Pancreas (tissue), 10 donors: ENCODE measurements around the gene PDE8A. TPM values are rescaled to one million over a fixed set of nuclear protein-coding genes. Genes with fewer than 3 reads are reported as not detected.

ENCODE experiments used
- ATAC-seq, 4 donors: fragments of 200-7000 bp; cut with Tn5 transposase; one replicate each; pipeline versions ENCODE4 v1.8.0 to v1.9.1; 2020; ENCODE audit warnings: mild to moderate bottlenecking in 4 of 4, moderate library complexity in 4 of 4
- DNase-seq, 6 donors: peaks; one replicate each; pipeline ENCODE4 v3.0.0-alpha.2; 2020
- FAIRE-seq: peaks from 2 replicates; lab custom pipeline; 2012; peaks lifted over from hg19 to GRCh38; lab: Jason Lieb, UNC
- H3K27ac ChIP-seq, 4 donors: fragments of 200-600 bp; sonication (generic); 1 replicate in 3 of 4; 2 replicates in 1 of 4; pipeline versions ENCODE4 v1.5.0 to v1.8.0; 2020
- H3K27me3 ChIP-seq, 4 donors: fragments of 200-600 bp; one replicate each; pipeline ENCODE4 v1.8.0; 2021
- H3K36me3 ChIP-seq, 3 donors: fragments of 200-600 bp; sonication (generic) in 1 of 3; one replicate each; pipeline versions ENCODE4 v1.5.0 to v1.8.0; 2020 to 2021
- H3K4me1 ChIP-seq, 3 donors: fragments of 200-600 bp; one replicate each; pipeline ENCODE4 v1.8.0; 2021
- H3K4me3 ChIP-seq, 4 donors: fragments of 200-600 bp; sonication (generic) in 2 of 4; one replicate each; pipeline versions ENCODE4 v1.5.0 to v1.8.0; 2020 to 2021
- H3K9me3 ChIP-seq, 4 donors: fragments of 200-600 bp; one replicate each; pipeline ENCODE4 v1.8.0; 2021
- WGBS, 2 donors: extraction: QIAGEN DNeasy Blood & Tissue Kit; methylation state at CpG; one replicate each; pipeline ENCODE4 v1.1.7; 2013; 5-methylcytosine and 5-hydroxymethylcytosine counted together
- intact Hi-C, 3 donors: fragments of 100-400 bp; cut with DNase I; formaldehyde crosslinking; loops; one replicate each; pipeline versions ENCODE4 v1.11.1 to v1.14.2; 2022
- polyA plus RNA-seq, 2 donors: library from polyadenylated mRNA; stranded (reverse); fragments of 200-250 nt; gene quantifications; one replicate each; pipeline ENCODE4 v1.2.3, GENCODE V29; 2013
- total RNA-seq, 6 donors: library from RNA; stranded (reverse); fragmentation: NEBNext Ultra II Directional in 4 of 6; extraction: Animal tissue kit (Norgen Biotek cat#: 25700) in 4 of 6; gene quantifications; one replicate each; pipeline versions ENCODE4 v1.2.1 to v1.2.4, GENCODE V29; 2021 to 2023
- TF ChIP-seq, protein P1 (sequence below), 4 donors: fragments of 200-600 bp; sonication (generic) in 3 of 4; IDR thresholded peaks; one replicate each; pipeline versions ENCODE4 v1.5.0 to v1.8.0; 2021; ENCODE audit warnings: antibody characterized with exemption in 4 of 4
- donor health status: healthy with polysubstance abuse.
- donor health status: DM: no; HTN: no; CAD: no; lungs with moderate emphysema.
- donor health status: DM: no; HTN: no; CAD: no.
- donor health status: control.
- donor health status: control.
- donor health status: Bipolar disorder and iron deficiency.
- donor health status: DM: yes; HTN: yes; CAD: no.
- donor health status: DM: no; HTN: no; CAD: no.
- donor health status: DM: no; HTN: no; CAD: no.
- donor health status: DM: yes; HTN: yes; CAD: no.

PDE8A gene, protein sequence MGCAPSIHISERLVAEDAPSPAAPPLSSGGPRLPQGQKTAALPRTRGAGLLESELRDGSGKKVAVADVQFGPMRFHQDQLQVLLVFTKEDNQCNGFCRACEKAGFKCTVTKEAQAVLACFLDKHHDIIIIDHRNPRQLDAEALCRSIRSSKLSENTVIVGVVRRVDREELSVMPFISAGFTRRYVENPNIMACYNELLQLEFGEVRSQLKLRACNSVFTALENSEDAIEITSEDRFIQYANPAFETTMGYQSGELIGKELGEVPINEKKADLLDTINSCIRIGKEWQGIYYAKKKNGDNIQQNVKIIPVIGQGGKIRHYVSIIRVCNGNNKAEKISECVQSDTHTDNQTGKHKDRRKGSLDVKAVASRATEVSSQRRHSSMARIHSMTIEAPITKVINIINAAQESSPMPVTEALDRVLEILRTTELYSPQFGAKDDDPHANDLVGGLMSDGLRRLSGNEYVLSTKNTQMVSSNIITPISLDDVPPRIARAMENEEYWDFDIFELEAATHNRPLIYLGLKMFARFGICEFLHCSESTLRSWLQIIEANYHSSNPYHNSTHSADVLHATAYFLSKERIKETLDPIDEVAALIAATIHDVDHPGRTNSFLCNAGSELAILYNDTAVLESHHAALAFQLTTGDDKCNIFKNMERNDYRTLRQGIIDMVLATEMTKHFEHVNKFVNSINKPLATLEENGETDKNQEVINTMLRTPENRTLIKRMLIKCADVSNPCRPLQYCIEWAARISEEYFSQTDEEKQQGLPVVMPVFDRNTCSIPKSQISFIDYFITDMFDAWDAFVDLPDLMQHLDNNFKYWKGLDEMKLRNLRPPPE
- total RNA-seq (10 to 100 TPM; 14.7 to 27.6 (median 19.2) TPM), polyA plus RNA-seq (10 to 100 TPM; 20.1 to 31.3 TPM)

DNA sequence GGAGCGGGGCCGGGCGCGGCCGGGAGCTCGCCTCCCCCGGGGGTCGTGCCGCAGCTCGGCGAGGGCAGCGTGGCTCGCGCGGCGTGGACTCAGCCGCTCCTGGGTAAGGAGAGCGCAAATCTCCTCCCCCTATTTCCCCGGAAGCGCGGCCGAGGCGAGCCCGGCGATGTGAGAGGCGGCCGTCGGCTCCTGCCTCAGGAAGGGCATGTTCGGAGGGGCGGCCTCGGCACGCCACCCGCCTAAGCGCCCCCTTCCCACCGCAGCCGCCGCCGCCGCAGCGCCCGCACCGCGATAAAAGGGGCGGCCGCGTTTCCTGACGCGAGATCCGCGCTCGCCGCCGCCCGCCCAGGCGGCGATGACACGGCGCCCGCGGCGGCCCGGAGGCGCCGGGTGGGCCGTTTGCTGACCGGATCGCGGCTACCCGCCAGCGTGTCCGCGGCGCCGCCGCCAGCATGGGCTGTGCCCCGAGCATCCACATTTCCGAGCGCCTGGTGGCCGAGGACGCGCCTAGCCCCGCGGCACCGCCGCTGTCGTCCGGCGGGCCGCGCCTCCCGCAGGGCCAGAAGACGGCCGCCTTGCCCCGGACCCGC is at the start of gene PDE8A:
PDE8A (plus strand) TSS at position 146 of the 590 bp plus-strand sequence; CDS start at position 453, 307 bp downstream.
- 0 to 1% methylated on average over 32 to 95 of the region's 95 CpGs for WGBS, 2 donors
- ATAC-seq (peak in 1 of 4 donors; percentile 8), DNase-seq (peak in 4 of 6 donors; percentile 51 to 89 (median 66)), FAIRE-seq (no peak)
- peak within 1 kb of the TSS; percentile 74 to 91 (median 76) for H3K4me3 ChIP-seq
- no peaks in the 10 kb centered on the region for H3K36me3 ChIP-seq
- H3K4me1 ChIP-seq = peaks cover 0 to 20% (median 13%) of the 10 kb centered on the region in 3 donors
- peak within 1 kb of the TSS; percentile 78 to 96 (median 88) for H3K27ac ChIP-seq
- intact Hi-C loops = no loop called here
- H3K27me3 ChIP-seq = no peaks in the 10 kb centered on the region
- TF ChIP-seq, protein P1, sequence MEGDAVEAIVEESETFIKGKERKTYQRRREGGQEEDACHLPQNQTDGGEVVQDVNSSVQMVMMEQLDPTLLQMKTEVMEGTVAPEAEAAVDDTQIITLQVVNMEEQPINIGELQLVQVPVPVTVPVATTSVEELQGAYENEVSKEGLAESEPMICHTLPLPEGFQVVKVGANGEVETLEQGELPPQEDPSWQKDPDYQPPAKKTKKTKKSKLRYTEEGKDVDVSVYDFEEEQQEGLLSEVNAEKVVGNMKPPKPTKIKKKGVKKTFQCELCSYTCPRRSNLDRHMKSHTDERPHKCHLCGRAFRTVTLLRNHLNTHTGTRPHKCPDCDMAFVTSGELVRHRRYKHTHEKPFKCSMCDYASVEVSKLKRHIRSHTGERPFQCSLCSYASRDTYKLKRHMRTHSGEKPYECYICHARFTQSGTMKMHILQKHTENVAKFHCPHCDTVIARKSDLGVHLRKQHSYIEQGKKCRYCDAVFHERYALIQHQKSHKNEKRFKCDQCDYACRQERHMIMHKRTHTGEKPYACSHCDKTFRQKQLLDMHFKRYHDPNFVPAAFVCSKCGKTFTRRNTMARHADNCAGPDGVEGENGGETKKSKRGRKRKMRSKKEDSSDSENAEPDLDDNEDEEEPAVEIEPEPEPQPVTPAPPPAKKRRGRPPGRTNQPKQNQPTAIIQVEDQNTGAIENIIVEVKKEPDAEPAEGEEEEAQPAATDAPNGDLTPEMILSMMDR (IDR thresholded peaks at IDR 0.05) = no peak
- no peaks in the 10 kb centered on the region for H3K9me3 ChIP-seq

DNA sequence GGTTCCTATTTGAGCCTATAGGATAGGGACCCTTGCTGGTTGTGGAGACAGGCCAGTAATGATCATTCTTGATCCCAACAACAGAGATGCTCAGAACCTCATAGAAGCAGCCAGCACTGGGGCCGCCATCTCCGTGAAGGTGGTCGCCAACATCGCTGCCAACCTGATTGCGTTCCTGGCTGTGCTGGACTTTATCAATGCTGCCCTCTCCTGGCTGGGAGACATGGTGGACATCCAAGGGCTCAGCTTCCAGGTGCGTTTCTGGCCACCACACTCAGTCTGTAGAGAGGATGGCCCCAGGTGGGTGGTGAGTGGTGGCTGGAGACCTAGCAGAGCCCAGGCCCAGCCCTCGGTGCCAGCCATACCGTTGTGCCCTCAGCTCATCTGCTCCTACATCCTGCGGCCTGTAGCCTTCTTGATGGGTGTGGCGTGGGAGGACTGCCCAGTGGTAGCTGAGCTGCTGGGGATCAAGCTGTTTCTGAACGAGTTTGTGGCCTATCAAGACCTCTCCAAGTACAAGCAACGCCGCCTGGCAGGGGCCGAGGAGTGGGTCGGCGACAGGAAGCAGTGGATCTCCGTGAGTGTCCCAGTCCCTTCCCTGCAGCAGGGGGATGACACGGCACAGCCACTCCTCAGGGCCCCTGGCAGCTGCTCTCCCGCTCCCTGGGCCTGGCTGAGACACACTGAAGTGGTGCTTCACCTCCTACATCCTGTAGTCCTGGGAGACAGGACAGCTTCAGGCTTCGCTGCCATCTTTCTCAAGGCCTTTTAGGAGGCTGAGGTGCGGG is 46.5 kb upstream of the PDE8A start:
- no peaks in the 10 kb centered on the region for H3K9me3 ChIP-seq
- no peaks in the 10 kb centered on the region for H3K4me1 ChIP-seq
- H3K27ac ChIP-seq = no peak overlapping the region
- ATAC-seq = no peak
- intact Hi-C loops = loop anchor here in 1 of 3 donors (10.0 kb wide), 1 partner anchor 360 kb away; no protein-coding TSS in a partner anchor
- TF ChIP-seq, protein P1 (IDR thresholded peaks at IDR 0.05) = no peak
- H3K4me3 ChIP-seq = no peak overlapping the region
- FAIRE-seq = no peak
- WGBS, 2 donors = 79 to 85% methylated on average over 21 of the region's 21 CpGs
- DNase-seq = no peak
- no peaks in the 10 kb centered on the region for H3K36me3 ChIP-seq
- no peaks in the 10 kb centered on the region for H3K27me3 ChIP-seq

DNA sequence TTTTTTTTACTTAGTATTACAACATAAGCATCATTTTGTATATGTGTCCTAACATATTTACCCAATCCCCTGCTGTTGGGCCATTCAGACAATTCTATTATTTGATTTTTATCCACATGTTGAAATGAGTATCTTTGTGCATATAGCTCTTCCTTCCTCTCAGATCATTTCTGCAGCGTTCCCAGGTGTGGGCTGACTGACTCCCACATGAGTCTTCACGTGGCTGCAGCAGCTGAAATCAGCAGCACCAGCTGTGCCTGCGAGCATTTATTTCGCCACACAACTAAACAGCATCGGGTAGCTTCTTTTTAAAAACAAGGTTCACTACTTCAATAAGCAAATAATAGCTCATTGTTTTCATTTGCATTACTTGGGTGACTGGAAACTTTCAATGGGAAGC is 44.5 kb upstream of the PDE8A start:
- WGBS, 2 donors = 52 to 71% methylated on average over 5 of the region's 5 CpGs
- Histone ChIP-seq H3K27me3 (no peaks in the 10 kb centered on the region), H3K36me3 (no peaks in the 10 kb centered on the region), H3K9me3 (no peaks in the 10 kb centered on the region), H3K27ac (no peak overlapping the region), H3K4me1 (peaks cover 0 to 4% (median 0%) of the 10 kb centered on the region in 3 donors), H3K4me3 (no peak overlapping the region)
- FAIRE-seq = no peak
- no peak for ATAC-seq
- intact Hi-C loops = loop anchor here in 1 of 3 donors (10.0 kb wide), 1 partner anchor 362 kb away; no protein-coding TSS in a partner anchor
- TF ChIP-seq, protein P1 (IDR thresholded peaks at IDR 0.05) = no peak
- DNase-seq = no peak

DNA sequence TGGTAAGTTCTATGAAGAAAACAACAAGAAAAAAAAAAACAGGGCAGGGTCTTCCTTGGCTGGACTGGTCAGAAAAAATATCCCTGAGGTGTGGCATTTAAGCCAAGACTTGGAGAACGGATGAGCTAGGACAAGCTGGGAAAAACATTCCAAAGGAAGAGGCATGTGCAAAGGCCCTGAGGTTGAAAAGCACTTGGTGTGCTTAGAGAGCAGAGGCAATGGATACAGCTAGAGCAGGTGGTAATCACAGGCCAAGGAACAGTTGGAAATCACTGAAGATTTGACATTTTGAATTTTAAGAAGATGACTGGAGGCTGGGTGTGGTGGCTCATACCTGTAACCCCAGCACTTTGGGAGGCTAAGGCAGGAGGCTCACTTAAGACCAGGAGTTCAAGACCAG is 42.9 kb upstream of the PDE8A start:
- intact Hi-C loops = loop anchor here in 1 of 3 donors (10.0 kb wide), 1 partner anchor 364 kb away; no protein-coding TSS in a partner anchor
- no peaks in the 10 kb centered on the region for H3K27me3 ChIP-seq
- H3K36me3 ChIP-seq = no peaks in the 10 kb centered on the region
- no peak for DNase-seq
- no peaks in the 10 kb centered on the region for H3K9me3 ChIP-seq
- H3K4me3 ChIP-seq = no peak overlapping the region
- H3K4me1 ChIP-seq = peaks cover 0 to 7% (median 0%) of the 10 kb centered on the region in 3 donors
- no peak overlapping the region for H3K27ac ChIP-seq
- ATAC-seq = no peak
- WGBS, 2 donors = 96% methylated on average over 1 of the region's 1 CpG
- TF ChIP-seq, protein P1 (IDR thresholded peaks at IDR 0.05) = no peak
- FAIRE-seq = no peak
